ENCODE measurements around the gene R3HCC1L.
"Not testable (repeated sequence)": the region's sequence is repeated elsewhere in the genome, so short reads cannot be mapped to it uniquely, and the experiment has no call there.

The R3HCC1L gene

DNA sequence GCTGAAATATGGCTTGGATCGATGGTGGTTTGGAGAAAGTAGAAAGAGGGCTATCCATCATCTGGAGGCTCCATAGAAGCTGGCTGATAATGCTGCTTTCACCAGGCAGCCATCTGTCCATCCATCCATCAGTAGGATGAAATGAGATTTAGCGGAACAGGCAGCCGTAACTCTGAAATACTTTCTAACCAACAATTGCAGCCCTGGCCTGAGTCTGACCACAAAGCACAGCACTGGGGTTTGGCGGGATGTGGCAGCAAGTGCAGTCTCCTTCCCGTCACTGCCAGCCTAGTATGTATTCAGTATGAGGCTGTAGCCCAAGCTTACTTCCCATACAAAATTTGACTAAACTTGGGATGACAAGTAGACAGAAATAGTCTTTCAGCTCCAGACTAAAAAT is 38.0 kb downstream of the R3HCC1L start:
- no peak for DNase-seq (ENCODE audit: low read depth)

DNA sequence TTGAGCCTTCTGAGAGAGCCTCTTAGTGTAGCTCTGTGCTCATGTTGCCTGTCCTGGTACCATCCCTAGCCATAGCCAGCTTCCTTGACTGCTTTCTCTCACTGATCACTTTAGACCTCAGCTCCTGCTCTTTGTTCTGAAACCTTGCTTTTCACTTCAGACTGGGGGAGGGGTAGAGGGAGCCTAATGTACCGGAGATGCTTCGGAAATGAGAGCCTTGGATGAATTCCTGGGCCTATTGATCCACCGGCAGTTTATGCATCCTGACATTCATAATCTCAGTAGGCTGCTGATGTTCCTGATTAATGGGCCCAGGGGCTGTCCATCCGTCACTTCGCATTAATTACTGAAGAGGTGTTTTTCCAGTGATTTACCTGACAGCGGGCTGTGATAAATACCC is 38.8 kb downstream of the R3HCC1L start:
- DNase-seq (ENCODE audit: low read depth), result no peak

DNA sequence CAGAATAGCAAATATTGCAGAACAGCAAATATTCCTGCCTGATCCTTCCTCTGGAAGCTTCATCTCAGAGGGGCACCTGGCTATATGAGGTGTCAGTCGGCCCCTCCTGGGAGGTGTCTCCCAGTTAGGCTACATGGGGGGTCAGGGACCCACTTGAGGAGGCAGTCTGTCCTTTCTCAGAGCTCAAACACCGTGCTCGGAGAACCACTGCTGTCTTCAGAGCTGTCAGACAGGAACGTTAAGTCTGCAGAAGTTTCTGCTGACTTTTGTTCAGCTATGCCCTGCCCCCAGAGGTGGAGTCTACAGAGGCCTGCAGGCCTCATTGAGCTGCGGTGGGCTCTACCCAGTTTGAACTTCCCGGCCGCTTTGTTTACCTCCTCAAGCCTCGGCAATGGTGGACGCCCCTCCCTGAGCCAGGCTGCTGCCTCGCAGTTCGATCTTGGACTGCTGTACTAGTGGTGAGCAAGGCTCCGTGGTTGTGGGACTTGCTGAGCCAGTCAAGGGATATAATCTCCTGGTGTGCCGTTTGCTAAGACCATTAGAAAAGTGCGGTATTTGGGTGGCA is 48.0 kb downstream of the R3HCC1L start:
- DNase-seq (ENCODE audit: low read depth), result not testable (repeated sequence)

GRCh38 chr10:98186681-98187080 is 52.2 kb downstream of the R3HCC1L start:
- no peak for DNase-seq (ENCODE audit: low read depth)

DNA sequence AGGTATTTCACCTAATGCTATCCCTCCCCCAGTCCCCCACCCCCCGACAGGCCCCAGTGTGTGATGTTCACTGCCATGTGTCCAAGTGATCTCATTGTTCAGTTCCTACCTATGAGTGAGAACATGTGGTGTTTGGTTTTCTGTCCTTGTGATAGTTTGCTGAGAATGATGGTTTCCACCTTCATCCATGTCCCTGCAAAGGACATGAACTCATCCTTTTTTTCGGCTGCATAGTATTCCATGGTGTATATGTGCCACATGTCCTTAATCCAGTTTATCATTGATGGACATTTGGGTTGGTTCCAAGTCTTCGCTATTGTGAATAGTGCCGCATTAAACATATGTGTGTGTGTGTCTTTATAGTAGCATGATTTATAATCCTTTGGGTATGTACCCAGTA is 56.3 kb downstream of the R3HCC1L start:
- not testable (repeated sequence) for DNase-seq (ENCODE audit: low read depth)

DNA sequence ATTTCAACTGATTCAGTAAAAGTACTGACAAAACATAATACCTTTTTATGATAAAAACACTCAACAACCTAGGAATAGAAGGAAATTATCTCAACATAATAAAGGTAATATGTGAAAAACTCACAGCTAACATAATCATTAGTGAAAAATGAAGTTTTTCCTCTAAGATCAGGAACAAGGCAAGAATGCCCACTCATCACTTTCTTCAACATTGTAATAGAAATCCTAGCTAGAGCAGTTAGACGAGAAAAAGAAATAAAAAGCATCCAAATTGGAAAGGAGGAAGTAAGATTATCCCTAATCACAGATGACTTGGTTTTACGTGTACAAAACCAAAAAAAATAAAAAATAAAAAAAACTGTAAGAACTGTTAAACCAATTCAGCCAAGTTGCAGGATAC is 58.6 kb downstream of the R3HCC1L start:
- no peak for DNase-seq (ENCODE audit: low read depth)

- DNase-seq (ENCODE audit: low read depth), result no peak
These were observed 60.2 kb downstream of the R3HCC1L start for GRCh38 chr10:98194633-98195032.

GRCh38 chr10:98195120-98195519 is 60.7 kb downstream of the R3HCC1L start:
- DNase-seq (ENCODE audit: low read depth), result no peak

GRCh38 chr10:98196985-98197384 is 62.5 kb downstream of the R3HCC1L start:
- DNase-seq (ENCODE audit: low read depth), result no peak

DNA sequence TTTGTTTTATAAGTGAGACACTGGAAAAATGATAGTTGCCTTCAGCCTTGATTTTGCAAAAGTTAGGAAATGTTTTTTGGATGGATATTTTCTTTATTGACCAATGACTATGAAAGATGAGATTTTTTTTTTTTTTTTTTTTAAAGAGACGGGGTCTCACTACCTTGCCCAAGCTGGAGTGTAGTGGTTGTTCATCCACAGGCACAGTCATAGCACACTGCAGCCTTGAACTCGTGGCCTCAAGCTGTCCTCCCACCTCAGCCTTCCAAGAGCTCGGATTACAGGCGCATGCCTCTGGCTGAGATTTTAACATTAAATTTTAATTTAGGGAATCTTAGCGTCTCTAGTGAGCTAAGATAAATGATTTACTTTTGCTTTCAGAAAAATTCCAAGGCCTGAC is 67.3 kb downstream of the R3HCC1L start:
- DNase-seq (ENCODE audit: low read depth), result no peak

DNA sequence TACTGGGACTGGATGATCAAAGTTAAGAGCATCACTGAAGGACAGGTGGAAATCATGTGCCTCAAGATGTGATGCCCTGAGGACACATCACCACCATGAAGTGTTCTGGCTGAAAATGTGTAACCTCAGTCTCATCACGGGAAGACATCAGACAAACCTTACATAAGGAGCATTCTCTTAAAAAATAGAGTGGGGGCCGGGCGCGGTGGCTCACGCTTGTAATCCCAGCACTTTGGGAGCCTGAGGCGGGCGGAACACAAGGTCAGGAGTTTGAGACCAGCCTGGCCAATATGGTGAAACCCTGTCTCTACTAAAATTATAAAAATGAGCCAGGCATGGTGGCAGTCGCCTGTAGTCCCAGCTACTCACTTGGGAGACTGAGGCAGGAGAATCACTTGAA is 67.9 kb downstream of the R3HCC1L start:
- DNase-seq (ENCODE audit: low read depth), result no peak

GRCh38 chr10:98205351-98205750 is 70.9 kb downstream of the R3HCC1L start:
- DNase-seq (ENCODE audit: low read depth), result no peak

DNA sequence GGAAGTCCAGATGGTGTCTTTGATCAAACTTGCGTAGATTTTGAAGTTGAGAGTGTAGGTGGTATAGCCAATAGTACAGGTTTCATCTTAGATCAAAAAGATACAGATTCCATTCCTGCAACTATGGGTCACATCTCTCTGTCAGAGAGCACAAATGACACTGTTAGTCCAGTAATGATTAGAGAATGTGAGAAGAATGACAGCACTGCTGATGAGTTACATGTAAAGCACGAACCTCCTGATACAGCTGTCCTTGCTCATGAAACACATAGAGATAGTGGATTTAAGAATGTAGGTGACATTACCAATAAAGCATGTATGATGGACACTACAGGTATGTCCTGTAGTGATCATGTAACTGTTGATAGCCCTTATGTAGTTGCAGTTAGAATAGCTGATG is 74.5 kb downstream of the R3HCC1L start:
- DNase-seq (ENCODE audit: low read depth), result no peak

GRCh38 chr10:98209441-98209840 is 75.0 kb downstream of the R3HCC1L start:
- DNase-seq (ENCODE audit: low read depth), result no peak

DNA sequence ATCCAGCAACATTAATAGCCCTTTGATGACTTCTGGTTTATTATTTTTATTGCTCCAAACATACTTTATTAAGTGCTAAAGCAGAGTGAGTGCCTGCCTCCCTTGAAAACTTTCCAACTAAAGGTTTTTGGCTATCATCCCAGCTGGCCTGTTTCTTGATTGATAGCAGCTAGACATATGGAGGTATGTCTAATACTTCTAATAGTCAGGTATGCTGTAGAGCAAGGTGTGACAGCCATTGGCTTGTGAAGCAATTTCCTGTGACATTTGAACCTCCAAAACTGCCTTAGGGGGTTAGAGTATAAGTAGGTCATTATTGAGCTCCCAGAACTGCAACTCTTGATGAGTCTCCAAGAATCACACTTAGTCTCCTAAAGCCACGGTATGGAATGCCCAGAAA is 77.7 kb downstream of the R3HCC1L start:
- no peak for DNase-seq (ENCODE audit: low read depth)

DNA sequence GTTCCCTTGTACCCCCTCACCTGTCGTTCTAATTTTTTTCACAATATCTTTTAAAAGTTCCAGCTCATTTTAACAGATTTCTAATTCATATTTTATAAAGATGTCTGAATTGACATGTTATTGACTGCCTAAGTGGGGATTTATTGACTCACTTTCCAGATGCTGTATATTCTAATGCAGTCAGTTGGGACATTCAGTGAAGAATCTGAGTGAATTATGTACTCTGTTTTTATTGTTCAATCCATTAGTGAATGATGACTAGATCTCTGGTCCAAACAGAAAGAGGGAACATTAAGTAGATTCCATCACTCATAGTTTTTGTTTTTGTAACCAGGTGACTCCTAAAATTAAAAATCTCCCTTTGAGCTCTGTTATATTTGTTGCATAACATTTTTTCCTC is 79.3 kb downstream of the R3HCC1L start:
- no peak for DNase-seq (ENCODE audit: low read depth)

GRCh38 chr10:98215373-98215772 is 80.9 kb downstream of the R3HCC1L start:
- no peak for DNase-seq (ENCODE audit: low read depth)

DNA sequence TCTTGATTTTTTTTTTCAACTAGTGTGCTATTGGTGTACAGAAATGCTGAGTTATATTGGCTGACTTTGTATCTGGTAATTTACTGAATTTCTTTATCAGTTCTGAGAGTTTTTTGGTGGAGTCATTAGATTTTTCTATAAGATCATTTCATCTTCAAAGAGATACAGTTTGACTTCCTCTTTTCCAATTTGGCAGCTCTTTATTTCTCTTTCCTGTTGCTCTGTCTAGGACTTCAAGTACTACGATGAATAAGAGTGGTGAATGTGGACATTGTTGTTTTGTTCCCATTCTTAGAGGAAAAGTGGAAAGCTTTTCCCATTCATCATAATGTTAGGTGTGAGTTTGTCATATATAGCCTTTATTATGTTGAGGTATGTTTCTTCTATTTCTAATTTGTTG is 83.3 kb downstream of the R3HCC1L start:
- no peak for DNase-seq (ENCODE audit: low read depth)

DNA sequence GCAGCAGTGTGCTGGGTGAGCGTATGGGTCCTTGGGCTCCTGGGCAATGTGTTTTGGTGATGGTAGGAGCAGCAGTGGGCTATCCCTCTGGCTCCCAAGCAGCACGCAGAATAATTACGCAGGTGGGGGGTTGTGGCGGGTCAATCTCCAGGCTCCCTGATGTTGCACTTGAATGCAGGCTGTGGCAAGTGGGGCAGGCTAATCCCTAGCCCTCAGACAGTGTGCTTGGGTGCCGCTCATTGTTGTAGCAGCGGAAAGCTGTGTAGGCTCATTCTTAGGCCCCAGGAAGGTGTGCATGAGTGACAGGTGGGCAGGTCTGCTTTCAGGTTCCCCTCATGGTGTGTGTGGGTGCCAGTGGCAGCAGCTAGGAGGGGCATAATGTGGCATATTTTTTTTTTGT is 89.4 kb downstream of the R3HCC1L start:
- no peak for DNase-seq (ENCODE audit: low read depth)

- DNase-seq (ENCODE audit: low read depth), result peak; percentile 25
These were observed 90.1 kb downstream of the R3HCC1L start for GRCh38 chr10:98224509-98224908.

GRCh38 chr10:98224996-98225395 is 90.5 kb downstream of the R3HCC1L start:
- DNase-seq (ENCODE audit: low read depth), result no peak

GRCh38 chr10:98226508-98227144 is 92.2 kb downstream of the R3HCC1L start:
- no peak for DNase-seq (ENCODE audit: low read depth)

- DNase-seq (ENCODE audit: low read depth), result not testable (repeated sequence)
These were observed 93.3 kb downstream of the R3HCC1L start for GRCh38 chr10:98227713-98228112.

DNA sequence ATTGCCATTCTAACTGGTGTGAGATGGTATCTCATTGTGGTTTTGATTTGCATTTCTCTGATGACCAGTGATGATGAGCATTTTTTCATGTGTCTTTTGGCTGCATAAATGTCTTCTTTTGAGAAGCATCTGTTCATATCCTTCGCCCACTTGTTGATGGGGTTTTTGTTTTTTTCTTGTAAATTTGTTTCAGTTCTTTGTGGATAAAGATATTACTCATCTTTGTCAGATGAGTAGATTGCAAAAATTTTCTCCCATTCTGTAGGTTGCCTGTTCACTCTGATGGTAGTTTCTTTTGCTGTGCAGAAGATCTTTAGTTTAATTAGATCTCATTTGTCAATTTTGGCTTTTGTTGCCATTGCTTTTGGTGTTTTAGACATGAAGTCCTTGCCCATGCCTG is 93.8 kb downstream of the R3HCC1L start:
- DNase-seq (ENCODE audit: low read depth), result not testable (repeated sequence)
